HAP-1 (cell line): Measurements from ENCODE around the gene NES.

Source experiments
- DNase-seq, 2 experiments: peaks; one replicate each; pipeline ENCODE4 v3.0.0-alpha.2; 2016 to 2020; ENCODE audit warnings: low spot score in 2 of 2
- H3K27me3 ChIP-seq: fragments of 250-450 bp; sonication (Bioruptor Pico); 2 replicates; pipeline ENCODE4 v1.5.1; 2020; ENCODE audit warnings: low read depth, mild to moderate bottlenecking, moderate library complexity
- H3K36me3 ChIP-seq: fragments of 250-450 bp; sonication (Bioruptor Pico); replicated peaks from 2 replicates; pipeline ENCODE4 v1.5.1; 2020; ENCODE audit warnings: mild to moderate bottlenecking
- H3K4me1 ChIP-seq: fragments of 250-450 bp; sonication (Bioruptor Pico); 2 replicates; pipeline ENCODE4 v1.5.1; 2020; ENCODE audit warnings: mild to moderate bottlenecking
- H3K4me3 ChIP-seq: fragments of 250-450 bp; sonication (Bioruptor Pico); 2 replicates; pipeline ENCODE4 v1.5.1; 2020; ENCODE audit warnings: mild to moderate bottlenecking, moderate library complexity
- H3K9me3 ChIP-seq: fragments of 250-450 bp; sonication (Bioruptor Pico); 2 replicates; pipeline ENCODE4 v1.5.1; 2020; ENCODE audit warnings: mild to moderate bottlenecking, moderate library complexity
- in situ Hi-C: fragments of 300-500 bp; cut with MboI; formaldehyde crosslinking; loops from 3 replicates; pipeline ENCODE4 v1.14.3; 2020; ENCODE audit warnings: low sequenced_read_pairs, inconsistent platforms, mixed read lengths

The NES gene

GRCh38 chr1:156676820-156677615 lies at the start of gene NES:
TSS of gene NES (minus strand) at chr1:156677407. CDS start at chr1:156677264, 143 bp downstream.
- Histone ChIP-seq H3K27me3 (peaks cover 21% of the 10 kb centered on the region), H3K4me1 (peaks cover 42% of the 10 kb centered on the region), H3K9me3 (no peaks in the 10 kb centered on the region), H3K36me3 (peaks cover 15% of the 10 kb centered on the region), H3K4me3 (peak within 1 kb of the TSS; percentile 35)
- in situ Hi-C loops: no loop called here
- DNase-seq: peak; percentile 93 to 94

GRCh38 chr1:156726549-156727226 lies 49.5 kb upstream of the NES start:
- Histone ChIP-seq H3K9me3 (no peaks in the 10 kb centered on the region), H3K27me3 (no peaks in the 10 kb centered on the region), H3K36me3 (peaks cover 34% of the 10 kb centered on the region), H3K4me3 (peak overlapping the region; percentile 82), H3K4me1 (peaks cover 14% of the 10 kb centered on the region)
- in situ Hi-C loops: loop anchor here (5.0 kb wide), 1 partner anchor 41 kb away; the partner anchor contains the start of gene PRCC
- peak; percentile 84 to 85 for DNase-seq

- in situ Hi-C loops: loop anchor here (5.0 kb wide), 1 partner anchor 42 kb away; the partner anchor contains the start of gene PRCC
- DNase-seq: peak; percentile 93 to 94
- Histone ChIP-seq H3K9me3 (no peaks in the 10 kb centered on the region), H3K4me3 (peak overlapping the region; percentile 82), H3K27me3 (no peaks in the 10 kb centered on the region), H3K36me3 (peaks cover 43% of the 10 kb centered on the region), H3K4me1 (peaks cover 14% of the 10 kb centered on the region)
These were observed 48.6 kb upstream of the NES start for GRCh38 chr1:156725683-156726280.

DNA sequence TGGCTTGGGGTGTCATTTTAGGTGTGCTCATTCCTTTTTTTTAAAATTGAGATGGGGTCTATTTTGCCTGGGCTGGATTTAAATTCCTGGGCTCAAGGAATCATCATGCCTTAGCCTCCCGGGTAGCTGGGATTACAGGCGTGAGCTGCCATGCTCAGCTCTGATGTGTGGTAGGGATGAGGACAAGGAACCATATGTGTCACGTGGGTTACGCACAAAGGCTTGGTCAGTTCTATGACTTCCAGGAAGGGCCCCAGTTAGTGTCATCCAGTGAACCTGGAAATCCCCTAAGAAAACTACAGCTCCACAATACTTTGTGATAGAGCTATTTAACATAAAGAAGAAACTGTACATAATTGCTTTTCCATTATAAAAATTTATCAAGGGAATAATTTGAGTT lies 44.3 kb upstream of the NES start:
- in situ Hi-C loops: no loop called here
- peaks cover 43% of the 10 kb centered on the region for H3K36me3 ChIP-seq

DNA sequence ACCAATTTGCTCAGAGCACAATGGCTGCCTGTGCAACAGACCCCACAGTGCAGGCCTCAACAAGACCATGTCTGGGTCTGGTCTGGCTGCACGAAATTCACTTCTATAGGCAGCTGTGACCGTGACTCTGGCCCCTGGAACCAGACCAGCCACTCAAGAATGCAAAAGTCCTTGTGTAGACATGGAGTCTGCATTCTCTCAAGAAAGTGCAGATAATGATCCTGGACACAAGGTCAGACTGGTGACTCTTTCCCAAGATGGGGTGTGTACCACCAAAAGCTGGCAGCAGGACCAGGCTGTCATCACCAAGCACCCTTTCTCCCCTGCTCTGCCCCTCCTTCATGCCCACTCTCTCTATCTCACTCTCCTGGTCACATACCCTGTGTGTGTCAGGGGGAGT lies 43.9 kb upstream of the NES start:
- Histone ChIP-seq H3K4me1 (peaks cover 7% of the 10 kb centered on the region), H3K9me3 (no peaks in the 10 kb centered on the region)
- in situ Hi-C loops: no loop called here

More for the DNA sequence above, 44.3 kb upstream of the NES start:
- DNase-seq: no peak
- H3K27me3 ChIP-seq: no peaks in the 10 kb centered on the region
- H3K9me3 ChIP-seq: no peaks in the 10 kb centered on the region
- H3K4me3 ChIP-seq: no peak overlapping the region
- H3K4me1 ChIP-seq: peaks cover 7% of the 10 kb centered on the region

GRCh38 chr1:156717351-156717750 lies 40.1 kb upstream of the NES start:
- in situ Hi-C loops: no loop called here
- H3K36me3 ChIP-seq: peaks cover 11% of the 10 kb centered on the region
- no peaks in the 10 kb centered on the region for H3K4me1 ChIP-seq
- H3K4me3 ChIP-seq: no peak overlapping the region
- no peaks in the 10 kb centered on the region for H3K9me3 ChIP-seq
- DNase-seq: no peak
- H3K27me3 ChIP-seq: no peaks in the 10 kb centered on the region

More for the DNA sequence above, 43.9 kb upstream of the NES start:
- no peaks in the 10 kb centered on the region for H3K27me3 ChIP-seq
- DNase-seq: no peak
- H3K4me3 ChIP-seq: no peak overlapping the region
- H3K36me3 ChIP-seq: peaks cover 43% of the 10 kb centered on the region

GRCh38 chr1:156714830-156715229 lies 37.6 kb upstream of the NES start:
- H3K27me3 ChIP-seq: no peaks in the 10 kb centered on the region
- H3K4me3 ChIP-seq: no peak overlapping the region
- H3K36me3 ChIP-seq: no peaks in the 10 kb centered on the region
- H3K9me3 ChIP-seq: no peaks in the 10 kb centered on the region
- in situ Hi-C loops: no loop called here
- no peak for DNase-seq
- H3K4me1 ChIP-seq: no peaks in the 10 kb centered on the region

- no peaks in the 10 kb centered on the region for H3K27me3 ChIP-seq
- H3K4me3 ChIP-seq: no peak overlapping the region
- H3K4me1 ChIP-seq: peaks cover 5% of the 10 kb centered on the region
- DNase-seq: no peak
- in situ Hi-C loops: no loop called here
- no peaks in the 10 kb centered on the region for H3K36me3 ChIP-seq
- no peaks in the 10 kb centered on the region for H3K9me3 ChIP-seq
These were observed 35.4 kb upstream of the NES start for GRCh38 chr1:156712626-156713025.

DNA sequence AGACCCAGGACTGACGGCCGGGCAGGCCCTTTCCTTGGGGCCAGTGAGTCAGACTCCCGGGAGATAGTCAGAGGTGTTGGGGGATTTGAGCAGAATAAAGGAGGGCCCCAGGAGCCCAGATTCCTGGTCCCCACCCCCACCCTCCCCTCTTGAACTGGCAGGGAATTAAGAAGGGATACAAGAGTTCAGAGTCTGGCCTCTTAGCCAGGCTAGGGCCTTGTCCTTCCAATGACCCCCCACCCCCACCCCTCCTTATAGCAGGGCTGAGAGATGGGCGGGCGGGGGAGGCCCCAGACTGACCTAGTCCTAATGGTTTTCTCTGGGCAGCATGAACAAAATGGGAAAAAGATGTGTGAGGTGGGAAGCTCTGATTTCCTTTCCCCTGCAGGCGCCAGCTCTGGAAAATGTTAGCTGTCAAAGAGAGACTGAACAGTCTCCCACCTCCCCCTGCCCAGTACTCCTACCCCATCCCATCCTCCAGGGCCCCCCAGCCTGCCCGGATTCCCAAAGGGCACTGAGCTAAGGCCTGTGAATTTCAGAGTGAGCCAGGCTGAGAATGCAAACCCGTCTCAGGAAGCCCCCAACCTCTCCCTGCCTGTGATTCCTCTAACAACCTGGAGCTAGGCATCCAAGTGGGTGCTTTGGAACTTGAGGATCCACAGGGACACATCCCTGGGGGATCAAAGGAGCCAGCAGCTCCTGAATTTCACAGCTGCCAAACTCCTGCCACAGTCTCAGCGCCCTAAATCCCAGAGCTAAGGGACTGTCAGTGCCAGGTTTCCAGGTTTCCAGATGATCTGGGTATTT lies 34.0 kb upstream of the NES start:
- no peak overlapping the region for H3K4me3 ChIP-seq
- peaks cover 19% of the 10 kb centered on the region for H3K4me1 ChIP-seq
- no peaks in the 10 kb centered on the region for H3K27me3 ChIP-seq
- H3K9me3 ChIP-seq: no peaks in the 10 kb centered on the region
- H3K36me3 ChIP-seq: no peaks in the 10 kb centered on the region
- no peak for DNase-seq
- in situ Hi-C loops: no loop called here

DNA sequence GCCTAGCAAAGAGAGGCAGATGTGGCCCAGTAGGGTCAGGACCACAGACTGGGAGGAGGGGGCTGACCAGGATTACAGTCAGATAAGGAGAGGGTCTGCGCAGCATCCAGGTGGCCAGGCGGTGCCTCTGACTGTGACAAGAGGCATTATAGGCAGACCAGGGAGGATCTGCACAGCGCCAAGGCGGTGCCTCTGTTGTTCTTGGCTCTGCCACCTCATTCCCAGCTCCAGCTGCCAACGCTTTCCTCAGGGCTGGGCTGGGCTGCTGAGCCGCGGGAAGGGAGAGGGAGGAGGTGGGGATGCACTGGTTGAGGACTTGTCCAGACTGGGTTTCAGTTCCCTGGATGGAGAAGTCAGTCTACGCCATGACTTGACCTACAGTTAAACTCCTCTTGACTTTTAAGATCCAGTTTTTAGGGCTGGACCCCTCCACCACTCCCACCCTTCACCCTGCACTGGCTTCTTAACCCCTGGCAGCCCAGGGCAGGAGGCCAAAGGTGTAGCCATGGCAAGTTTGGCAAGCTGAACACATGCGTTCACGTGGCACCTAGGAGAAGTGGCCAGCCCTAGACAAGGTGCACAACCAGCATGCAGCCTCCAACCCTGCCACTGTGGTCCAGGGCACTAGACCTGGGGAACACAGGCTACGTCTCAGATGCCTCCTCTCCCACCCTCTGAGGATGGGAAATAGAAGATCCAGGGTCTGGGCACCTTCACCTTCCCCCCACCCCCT lies 32.7 kb upstream of the NES start:
- in situ Hi-C loops: no loop called here
- Histone ChIP-seq H3K9me3 (no peaks in the 10 kb centered on the region), H3K27me3 (no peaks in the 10 kb centered on the region), H3K4me3 (no peak overlapping the region), H3K36me3 (no peaks in the 10 kb centered on the region), H3K4me1 (peaks cover 27% of the 10 kb centered on the region)
- DNase-seq: no peak

- Histone ChIP-seq H3K4me3 (no peak overlapping the region), H3K4me1 (peaks cover 28% of the 10 kb centered on the region)
- in situ Hi-C loops: no loop called here
These were observed 31.8 kb upstream of the NES start for GRCh38 chr1:156709031-156709430.

DNA sequence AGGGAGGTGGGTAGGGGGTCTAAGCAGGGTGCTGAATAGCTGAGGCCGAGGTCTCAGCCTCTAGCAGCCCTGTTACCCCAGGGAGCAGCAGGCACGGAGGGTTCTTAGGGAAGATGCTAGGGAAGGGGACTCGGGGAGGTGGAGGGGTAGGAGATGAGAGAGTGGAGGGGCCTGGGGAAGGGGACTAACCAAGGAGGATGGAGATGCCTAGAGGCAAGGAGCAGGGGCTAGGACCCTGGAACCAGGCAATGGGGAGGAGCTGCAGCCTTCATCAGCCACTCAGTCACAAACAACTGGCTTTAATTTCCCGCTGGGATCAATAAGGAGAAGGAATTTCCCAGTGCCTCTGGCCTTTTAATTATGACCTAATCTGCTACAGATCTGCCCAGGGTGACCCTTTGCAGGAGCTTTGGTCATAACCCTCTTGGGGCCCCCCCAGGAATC lies 31.0 kb upstream of the NES start:
- DNase-seq: no peak
- Histone ChIP-seq H3K27me3 (no peaks in the 10 kb centered on the region), H3K4me3 (no peak overlapping the region), H3K36me3 (no peaks in the 10 kb centered on the region), H3K4me1 (peaks cover 28% of the 10 kb centered on the region), H3K9me3 (no peaks in the 10 kb centered on the region)
- in situ Hi-C loops: no loop called here

More at GRCh38 chr1:156709031-156709430, 31.8 kb upstream of the NES start:
- H3K9me3 ChIP-seq: no peaks in the 10 kb centered on the region
- no peak for DNase-seq
- H3K36me3 ChIP-seq: no peaks in the 10 kb centered on the region
- no peaks in the 10 kb centered on the region for H3K27me3 ChIP-seq
